Measurements from ENCODE around the gene CARD14.

CARD14 gene

DNA sequence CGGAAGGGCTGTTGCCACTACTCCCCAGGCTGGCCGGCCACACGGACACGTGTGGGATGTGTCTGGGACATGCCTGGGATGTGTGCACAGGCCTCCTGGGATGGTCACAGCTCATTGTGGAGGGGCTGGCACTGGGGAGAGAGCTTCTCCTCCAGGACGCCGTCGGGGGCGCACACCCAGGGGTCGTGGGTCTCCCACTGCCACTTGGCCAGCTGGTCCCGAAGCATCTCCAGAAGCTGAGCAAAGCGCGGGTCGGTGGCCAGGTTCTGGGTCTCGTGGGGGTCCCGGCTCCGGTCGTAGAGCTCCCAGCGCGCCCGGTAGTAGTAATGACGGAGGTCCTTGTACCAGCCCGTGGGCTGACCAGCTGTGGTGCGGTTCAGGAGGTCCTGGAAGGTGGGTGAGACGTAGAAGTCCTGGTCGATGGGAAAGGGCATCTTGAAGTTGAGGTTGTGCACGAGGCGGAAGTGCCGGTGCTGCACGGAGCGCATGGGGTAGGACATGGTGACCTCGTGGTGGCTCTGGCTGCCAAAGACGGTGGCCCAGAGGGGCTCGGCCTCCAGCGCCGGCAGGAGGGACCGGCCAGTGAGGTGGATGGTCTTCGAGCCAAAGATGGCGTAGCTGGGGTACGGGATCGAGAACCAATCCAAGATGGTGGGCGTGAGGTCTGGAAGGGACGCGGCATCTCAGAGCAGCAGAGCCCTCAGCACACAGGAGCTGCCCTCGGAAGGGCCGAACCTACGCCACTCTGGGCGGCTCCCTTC lies 40.7 kb downstream of the CARD14 start:
- DNase-seq (ENCODE audit: low read depth, low spot score): no peak

DNA sequence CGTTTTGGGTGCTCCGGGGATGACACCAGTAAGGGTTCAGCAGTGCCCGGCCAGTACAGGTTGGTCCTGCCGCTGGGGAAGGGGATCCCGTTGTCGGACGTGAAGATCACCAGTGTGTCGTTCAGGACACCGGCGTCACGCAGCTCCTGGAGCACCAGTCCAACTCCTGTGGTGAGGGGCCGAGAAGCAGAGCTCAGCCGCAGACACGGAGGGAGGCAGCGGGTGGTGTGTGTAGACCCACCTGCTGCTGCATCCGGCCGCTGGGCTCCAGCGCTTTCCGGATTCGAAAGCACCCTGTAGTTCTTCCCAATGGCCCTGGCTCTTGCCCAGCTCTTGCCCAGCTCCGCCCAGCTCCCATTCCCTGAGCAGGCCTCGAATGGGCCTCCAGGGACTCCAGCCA lies 42.3 kb downstream of the CARD14 start:
- DNase-seq (ENCODE audit: low read depth, low spot score): no peak

DNA sequence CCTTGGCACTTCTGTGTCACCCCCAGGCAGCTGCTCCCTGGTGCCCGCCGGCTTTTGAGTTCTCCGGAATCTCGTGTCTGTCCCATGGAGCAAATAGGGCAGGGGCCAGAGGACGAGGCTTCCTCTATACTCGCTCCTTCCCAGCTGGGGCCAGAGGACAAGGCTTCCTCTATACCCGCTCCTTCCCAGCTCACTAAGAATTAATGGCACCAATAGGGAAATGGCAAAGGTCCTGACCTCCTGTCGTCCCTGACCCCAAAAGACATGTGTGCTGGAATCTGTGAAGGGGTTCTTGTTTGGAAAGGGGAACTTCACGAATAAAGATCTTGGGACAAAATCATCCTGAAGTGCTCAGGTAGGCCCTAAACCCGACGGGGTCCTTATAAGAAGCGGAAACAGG lies 42.7 kb downstream of the CARD14 start:
- DNase-seq (ENCODE audit: low read depth, low spot score): no peak

DNA sequence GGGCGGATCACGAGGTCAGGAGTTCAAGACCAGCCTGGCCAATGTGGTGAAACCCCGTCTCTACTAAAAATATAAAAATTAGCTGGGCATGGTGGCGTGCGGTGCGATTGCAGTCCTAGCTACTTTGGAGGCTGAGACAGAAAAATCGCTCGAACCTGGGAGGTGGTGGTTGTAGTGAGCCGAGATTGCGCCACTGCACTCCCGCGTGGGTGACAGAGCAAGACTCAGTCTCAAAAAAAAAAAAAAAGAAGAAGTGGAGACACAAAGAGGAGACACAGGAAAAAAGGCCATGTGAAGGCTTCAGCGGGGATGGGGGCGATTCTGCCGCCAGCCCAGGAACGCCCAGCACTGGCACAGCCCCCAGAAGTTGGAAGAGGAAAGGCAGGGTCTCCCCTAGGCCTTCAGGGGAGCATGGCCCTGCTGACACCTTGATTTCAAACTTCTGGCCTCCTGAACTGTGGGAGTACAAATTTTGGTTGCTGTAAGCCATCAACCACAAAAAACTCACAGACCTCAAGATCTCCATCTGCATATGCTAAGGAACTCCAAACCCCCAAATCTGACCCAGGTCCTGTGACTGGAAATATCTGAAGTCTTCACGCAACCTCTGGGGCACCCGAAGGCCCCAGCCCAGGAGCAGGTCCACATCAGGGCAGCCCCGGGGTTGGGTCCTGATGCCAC lies 43.3 kb downstream of the CARD14 start:
- DNase-seq (ENCODE audit: low read depth, low spot score): no peak

DNA sequence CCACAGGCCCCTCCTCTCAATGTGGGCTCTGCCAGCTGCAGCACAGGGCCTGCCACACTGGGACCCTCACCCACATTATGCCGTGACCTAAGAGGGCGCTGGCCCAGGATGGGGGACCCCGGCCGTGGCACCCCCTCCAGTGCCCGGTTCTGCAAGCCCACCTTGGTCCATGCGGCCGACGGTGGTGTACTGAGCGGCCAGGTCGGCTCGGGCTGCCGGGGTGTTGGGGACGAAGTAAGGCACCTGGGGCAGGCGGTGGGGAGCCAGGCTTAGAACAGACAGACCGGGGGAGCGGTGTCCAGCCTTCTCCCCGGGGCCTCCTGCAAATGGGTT lies 43.8 kb downstream of the CARD14 start:
- no peak for DNase-seq (ENCODE audit: low read depth, low spot score)

DNA sequence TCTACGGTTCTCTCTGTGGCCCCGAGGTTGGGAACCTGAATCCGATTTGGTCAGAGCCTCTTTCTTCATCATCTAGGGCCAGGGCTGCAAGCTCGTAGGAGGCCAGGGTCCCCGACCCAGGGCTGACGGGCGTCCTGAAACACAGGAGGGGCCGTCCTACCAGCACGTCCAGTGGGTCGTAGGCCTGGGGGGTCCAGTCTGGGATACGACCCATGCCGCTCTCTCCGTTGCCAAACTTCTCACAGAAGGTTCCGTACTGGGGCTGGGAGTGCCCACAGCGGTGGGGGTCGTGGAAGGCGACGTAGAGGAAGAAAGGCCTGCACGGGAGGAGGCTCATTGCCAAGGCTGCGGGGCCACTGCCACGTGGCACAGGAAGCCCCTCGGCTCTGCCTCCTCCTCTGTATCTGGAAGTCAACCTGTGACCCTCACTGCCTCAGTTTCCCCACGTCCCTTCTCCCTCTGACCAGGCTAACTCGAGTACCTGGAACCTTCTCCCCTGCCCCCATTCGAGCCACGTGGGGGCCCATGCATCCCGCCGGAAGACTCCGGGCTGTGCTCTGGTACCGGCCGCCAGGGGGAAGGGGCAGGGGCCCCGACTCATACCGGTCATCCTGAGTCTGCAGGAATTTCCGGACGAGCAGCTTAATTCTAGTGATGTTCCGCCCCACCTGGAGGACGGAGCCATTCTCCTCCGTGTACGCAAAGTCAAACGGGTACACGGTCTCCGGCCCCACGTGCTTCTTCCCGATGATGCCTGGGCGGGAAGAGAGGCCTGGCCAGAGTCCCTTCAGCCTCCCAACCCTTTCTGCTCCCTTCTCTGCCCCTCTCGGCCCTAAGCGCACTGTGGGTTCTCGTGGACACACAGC lies 44.4 kb downstream of the CARD14 start:
- no peak for DNase-seq (ENCODE audit: low read depth, low spot score)

DNA sequence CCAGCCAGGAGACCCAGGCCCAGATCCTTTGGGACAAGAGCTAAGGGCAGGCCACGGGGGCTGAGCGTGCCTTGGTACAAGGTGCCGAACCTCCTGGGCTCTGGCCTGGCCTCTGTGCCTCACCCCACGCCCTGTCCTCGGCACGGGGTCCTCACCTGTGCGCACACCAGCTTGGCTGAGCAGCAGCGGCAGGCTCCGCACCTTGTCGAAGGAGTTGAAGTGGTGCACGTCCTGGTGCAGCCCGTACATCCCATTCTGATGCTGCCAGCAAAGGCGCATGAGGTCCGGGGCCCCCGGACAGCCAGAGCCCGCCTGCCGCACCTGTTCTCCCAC lies 45.0 kb downstream of the CARD14 start:
- no peak for DNase-seq (ENCODE audit: low read depth, low spot score)

DNA sequence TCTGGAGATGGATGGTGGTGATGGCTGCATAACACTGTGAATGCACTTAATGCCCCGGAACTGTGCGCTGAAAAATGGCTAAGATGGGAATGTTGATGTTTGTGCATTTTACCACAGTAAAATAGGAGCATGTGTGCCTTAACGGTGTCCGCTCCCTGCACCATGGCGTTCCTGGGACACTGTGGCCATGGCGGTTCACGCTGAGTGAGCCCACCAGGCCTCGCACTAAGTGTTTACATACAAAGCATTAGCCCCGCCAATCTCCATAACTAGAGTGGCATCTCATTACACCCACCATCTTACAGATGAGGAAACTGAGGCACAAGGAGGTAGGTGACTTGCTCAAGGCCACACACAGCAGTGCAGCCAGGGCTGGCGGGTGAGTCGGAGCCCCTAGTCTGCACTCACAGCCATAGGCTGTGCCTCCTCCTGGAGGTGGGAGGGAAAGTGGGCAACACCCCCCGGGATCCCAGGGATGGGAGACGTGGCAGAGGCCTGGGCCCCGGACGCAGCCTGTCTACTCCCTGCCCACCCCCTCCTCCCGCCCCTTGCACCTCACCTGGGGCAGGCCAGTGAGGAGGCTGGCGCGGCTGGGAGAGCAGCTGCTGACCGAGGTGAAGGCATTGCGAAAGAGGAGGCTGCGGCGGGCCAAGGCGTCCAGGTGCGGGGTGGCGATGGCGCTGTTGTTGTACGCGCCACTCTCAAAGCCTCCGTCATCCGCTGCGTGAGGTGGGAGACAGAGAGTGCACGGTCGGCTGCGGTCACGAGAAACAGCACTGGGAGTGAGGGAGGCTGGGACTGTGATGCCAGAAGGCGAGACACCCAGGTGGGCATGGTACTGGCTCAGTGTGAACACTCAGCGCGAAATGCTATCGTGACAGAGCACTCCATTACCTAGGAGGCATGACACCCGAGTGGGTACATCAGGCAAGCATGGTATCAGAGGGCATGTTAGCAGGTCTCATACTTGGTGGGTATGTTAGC lies 46.9 kb downstream of the CARD14 start:
- DNase-seq (ENCODE audit: low read depth, low spot score): no peak

DNA sequence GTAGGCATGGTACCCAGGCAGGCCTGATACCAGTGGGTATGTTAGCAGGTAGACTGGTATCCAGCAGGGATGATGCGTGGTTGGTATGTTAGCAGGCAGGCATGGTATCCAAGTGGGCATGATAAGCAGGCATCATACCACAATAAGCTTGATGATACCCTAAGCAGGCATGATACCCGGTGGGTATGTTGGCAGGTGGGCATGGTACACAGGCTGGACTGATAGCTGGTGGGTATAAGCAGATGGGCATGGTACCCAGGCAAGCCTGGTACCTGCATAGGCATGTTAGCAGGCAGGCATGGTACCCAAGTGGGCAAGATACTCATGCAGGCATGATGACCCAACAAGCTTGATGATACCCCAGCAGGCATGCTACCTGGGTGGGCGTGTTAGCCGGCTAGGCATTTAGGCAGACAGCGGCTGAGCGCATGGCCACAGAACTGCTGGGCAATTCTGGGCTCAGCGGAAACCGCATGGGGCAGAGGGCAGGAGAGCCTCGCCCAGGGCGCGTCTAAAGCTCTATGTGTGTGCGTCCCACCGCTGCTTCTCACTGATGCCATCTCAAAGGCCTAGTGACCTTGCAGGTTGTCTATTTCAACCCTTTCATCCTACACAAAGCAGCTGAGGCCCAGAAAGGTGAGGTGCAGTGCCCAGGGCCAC lies 48.0 kb downstream of the CARD14 start:
- DNase-seq (ENCODE audit: low read depth, low spot score): no peak

DNA sequence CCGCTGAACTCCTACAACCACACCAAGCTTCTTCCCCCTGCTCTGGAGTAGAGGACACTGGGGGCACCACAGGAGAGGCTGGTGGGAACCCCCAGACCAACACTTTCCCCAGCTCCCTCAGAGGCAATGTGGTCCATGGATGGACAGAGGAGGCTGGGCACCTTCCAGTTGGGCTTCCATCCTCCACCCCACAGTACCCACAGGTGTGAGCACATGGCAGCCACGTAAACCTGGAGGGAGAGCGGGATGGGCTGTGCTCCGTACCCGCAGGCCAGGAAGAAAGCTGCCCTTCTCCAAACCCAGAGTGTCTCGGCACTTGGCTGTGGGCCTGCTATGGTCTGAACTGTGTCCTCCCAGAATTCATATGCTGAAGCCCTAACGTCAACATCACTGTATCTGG lies 48.6 kb downstream of the CARD14 start:
- DNase-seq (ENCODE audit: low read depth, low spot score): no peak

DNA sequence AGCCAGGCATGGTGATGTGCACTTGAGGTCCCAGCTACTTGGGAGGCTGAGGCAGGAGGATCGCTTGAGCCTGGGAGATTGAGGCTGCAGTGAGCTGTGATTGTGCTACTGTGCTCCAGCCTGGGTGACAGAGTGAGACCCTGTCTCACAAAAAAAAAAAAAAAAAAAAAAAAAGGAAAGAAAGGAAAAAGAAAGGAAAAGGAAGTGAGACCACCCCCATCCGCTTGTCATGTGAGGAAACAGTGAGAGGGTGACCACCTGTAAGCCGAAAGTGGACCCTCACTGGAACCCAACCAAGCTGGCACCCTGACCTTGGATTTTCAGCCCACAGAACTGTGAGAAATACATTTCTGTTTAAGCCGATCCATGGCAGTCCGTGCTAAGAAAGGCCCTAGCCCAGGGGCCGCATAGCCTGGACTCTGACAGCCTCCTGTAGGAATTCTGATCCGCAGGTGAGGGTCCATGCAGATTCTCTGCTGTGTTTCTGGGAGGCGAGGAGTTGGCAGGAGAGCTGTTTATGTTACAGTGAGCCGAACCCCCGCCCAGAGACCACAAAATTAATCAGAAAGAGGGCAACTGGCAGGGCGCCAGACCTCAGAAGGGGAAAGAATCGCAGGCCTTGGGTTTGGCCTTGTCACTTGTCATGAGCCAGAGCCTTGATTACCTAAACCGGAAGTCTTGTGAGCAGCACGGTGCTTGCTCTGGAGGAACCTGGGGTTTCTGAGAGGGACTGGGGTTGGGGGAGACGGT lies 49.4 kb downstream of the CARD14 start:
- DNase-seq (ENCODE audit: low read depth, low spot score): peak; percentile 84

DNA sequence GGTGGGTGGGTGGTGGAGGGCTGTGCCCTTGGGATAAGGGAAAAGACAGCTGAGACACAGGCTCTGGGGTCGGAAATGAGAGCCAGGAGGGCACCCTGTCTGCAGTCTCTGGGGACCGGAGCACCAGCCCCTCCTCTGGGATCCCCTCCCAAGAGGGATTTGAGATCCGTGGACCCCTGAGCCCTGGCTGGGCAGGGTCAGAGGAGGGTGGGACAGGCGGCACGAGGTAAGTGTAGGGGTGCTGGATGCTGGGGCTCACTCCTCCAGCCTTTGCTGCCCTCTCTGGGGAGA lies 49.9 kb downstream of the CARD14 start:
- no peak for DNase-seq (ENCODE audit: low read depth, low spot score)

DNA sequence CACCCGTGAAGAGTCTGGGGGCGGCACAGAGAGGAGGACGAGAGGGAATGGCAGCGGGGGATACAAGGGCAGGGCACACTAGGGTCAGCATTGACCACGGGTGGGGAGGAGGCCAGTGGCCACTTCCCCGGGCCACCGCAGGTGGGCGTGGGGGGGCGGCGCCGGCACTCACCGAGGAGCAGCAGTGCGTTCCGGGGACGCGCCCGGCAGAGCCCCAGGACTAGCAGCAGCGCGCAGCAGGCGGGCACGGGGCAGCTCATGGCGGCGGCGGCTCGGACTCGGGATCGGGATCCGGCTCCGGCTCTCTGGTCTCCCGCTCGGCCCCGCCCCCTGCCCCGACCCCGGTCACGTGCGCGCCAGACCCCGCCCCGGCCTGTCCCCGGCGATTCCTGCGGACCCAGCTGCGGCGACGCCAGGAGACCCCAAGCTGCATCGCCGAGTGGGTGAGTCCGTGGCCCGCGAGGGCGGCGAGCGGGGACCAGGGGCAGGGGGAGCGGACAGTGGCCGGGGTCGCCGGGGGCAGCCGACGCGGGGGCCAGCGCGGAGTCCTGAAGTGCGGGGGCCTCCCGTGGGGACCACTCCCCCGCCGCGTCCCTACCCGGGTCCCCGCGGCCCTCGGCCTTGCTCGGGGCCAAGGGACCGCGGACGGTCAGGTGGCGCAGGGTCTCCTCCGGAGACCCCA lies 50.4 kb downstream of the CARD14 start, which contains the start of the genes SGSH and SLC26A11:
SGSH (minus strand) TSS at position 280 of the 682 bp plus-strand sequence; CDS start at position 260, 20 bp downstream.
SLC26A11 (plus strand) TSS at position 374 of the 682 bp plus-strand sequence. CDS start 1,134 bp downstream, outside the sequence.
- DNase-seq (ENCODE audit: low read depth, low spot score): peak; percentile 29

DNA sequence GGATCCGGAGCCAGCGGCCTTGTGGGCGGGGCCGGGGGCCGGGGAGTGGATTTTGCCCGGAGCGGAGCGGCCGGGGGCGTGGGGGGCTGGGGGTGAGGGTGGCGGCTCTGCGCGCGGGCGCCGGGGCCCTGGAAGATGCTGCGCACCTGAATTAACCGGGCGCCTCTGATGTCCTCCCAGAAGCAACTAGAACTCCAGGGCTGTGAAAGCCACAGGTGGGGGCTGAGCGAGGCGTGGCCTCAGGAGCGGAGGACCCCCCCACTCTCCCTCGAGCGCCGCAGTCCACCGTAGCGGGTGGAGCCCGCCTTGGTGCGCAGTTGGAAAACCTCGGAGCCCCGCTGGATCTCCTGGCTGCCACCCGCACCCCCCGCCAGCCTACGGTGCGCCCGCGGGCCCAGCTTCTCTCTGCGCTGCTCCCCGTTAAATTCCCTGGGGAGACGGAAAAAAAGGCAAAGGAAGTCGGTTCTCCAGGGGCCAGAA lies 50.9 kb downstream of the CARD14 start:
- DNase-seq (ENCODE audit: low read depth, low spot score): no peak

DNA sequence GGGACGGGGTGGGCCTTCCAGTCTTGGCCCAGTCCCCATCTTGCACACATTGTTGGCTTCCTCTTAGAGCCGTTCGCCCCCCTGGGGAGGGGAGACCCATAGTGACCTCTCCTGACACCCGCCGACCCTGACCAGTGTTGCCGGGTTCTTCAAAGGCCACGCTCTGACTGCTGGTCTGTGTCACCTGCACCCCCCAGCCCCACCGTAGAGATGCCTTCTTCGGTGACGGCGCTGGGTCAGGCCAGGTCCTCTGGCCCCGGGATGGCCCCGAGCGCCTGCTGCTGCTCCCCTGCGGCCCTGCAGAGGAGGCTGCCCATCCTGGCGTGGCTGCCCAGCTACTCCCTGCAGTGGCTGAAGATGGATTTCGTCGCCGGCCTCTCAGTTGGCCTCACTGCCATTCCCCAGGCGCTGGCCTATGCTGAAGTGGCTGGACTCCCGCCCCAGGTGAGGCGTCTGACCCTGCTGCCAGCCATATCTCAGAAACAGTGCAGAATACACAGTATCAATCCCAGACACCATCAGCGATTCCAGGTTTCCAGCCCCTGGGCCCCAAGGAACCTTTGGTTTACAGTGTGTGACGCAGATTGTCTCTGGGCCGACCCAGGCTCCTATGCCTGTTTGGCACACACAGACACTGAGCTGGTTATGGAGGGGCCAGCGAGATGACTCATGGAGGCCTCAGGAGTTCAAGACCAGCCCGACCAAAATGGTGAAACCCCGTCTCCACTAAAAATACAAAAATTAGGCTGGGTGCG lies 51.7 kb downstream of the CARD14 start:
- DNase-seq (ENCODE audit: low read depth, low spot score): no peak

DNA sequence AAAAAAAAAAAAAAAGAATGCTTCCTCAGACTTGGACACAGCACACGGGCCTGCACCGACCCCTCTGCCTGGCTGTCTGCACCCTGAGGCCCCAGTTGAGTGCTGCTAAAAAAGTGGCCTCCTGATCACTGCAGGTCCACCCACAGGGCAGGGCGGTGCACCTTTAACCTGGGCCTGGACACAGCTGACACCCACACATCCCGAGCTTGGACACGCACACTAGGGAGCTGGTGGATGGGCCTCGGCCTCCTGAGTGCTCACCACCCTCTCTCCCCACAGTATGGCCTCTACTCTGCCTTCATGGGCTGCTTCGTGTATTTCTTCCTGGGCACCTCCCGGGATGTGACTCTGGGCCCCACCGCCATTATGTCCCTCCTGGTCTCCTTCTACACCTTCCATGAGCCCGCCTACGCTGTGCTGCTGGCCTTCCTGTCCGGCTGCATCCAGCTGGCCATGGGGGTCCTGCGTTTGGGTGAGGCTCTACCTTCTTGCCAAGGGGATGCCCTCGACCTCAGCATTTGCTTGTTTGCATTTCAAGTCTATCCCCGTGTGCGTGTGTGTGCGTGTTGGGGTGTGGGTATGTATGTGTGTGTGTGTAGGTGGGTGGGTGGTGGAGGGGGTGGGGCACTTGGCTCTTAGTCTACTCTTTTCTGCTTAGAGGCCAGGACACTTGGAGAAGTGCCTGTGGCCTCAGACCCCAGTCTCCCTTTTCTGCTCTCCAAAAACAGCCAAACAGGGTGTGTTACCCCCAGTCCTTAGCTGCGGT lies 52.7 kb downstream of the CARD14 start:
- DNase-seq (ENCODE audit: low read depth, low spot score): no peak

DNA sequence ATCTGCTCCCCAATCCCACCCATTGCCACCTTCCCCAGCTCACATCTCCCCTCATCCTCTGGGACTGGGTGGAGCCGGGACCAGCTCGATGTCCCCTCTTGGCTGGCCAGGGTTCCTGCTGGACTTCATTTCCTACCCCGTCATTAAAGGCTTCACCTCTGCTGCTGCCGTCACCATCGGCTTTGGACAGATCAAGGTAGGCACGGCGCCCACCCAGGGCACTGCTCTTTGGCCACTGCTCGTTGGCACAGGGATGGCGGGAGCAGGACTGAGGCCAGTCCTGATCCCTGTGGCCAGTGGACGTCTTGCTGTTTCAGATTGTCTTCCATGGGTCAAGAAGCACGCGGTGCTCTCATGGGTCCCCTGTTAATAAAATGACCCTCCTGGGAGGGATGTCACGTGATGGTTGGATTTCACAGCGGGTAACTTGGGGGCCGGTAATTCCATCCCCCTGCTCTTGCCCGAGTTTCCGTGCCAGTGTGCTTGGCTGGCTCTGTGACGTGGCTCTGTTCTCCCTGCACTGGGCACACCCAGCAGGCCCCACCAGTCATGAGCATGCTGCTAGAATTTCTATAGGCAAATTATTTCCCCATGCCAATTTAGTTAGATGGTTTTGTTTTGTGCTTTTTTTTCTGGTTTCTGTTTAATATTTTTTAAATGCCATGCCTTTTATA lies 53.4 kb downstream of the CARD14 start:
- no peak for DNase-seq (ENCODE audit: low read depth, low spot score)
